Vagina (tissue), 2 donors: Measurements from ENCODE around the gene NPAS3. TPM values are rescaled to one million over a fixed set of nuclear protein-coding genes. Genes with fewer than 3 reads are reported as not detected.

ENCODE experiments used
- DNase-seq, 2 donors: peaks; one replicate each; pipeline ENCODE4 v3.0.0-alpha.2; 2017; ENCODE audit errors: extremely low spot score in 2 of 2
- H3K27ac ChIP-seq: fragments of 200-600 bp; sonication (generic); one replicate; pipeline ENCODE4 v1.5.1; 2019
- H3K27me3 ChIP-seq: fragments of 200-600 bp; sonication (generic); one replicate; pipeline ENCODE4 v1.5.1; 2019
- H3K36me3 ChIP-seq, 2 donors: fragments of 200-600 bp; sonication (generic); one replicate each; pipeline ENCODE4 v1.5.1; 2017 to 2019
- H3K4me1 ChIP-seq: fragments of 200-600 bp; sonication (generic); one replicate; pipeline ENCODE4 v1.5.1; 2019
- H3K4me3 ChIP-seq, 2 donors: fragments of 200-600 bp; sonication (generic); 1 replicate in 1 of 2; 2 replicates in 1 of 2; pipeline ENCODE4 v1.5.1; 2016 to 2019
- H3K9me3 ChIP-seq: fragments of 200-600 bp; sonication (generic); one replicate; pipeline ENCODE4 v1.5.1; 2019
- POLR2A ChIP-seq, 2 donors: fragments of 450-650 bp; IDR thresholded peaks; one replicate each; pipeline ENCODE4 v1.6.1; 2017; ENCODE audit warnings: antibody characterized with exemption in 2 of 2, mild to moderate bottlenecking in 2 of 2, moderate library complexity in 2 of 2
- POLR2AphosphoS5 ChIP-seq, 2 donors: sonication (generic); formaldehyde crosslinking; IDR thresholded peaks; one replicate each; pipeline ENCODE4 v1.9.0; 2017; ENCODE audit warnings: antibody characterized with exemption in 2 of 2, mild to moderate bottlenecking in 2 of 2, low read depth in 1 of 2; ENCODE audit not compliant: insufficient read depth in 1 of 2
- intact Hi-C: fragments of 100-400 bp; cut with DNase I; formaldehyde crosslinking; loops from one replicate; pipeline ENCODE4 v1.15.1; 2023
- total RNA-seq: library from RNA; depleted of rRNA; stranded (reverse); fragments of >200 nt; gene quantifications from one replicate; pipeline ENCODE4 v1.2.3, GENCODE V29; 2016
- TF ChIP-seq, protein P1 (sequence below), 3 experiments: fragments of 450-650 bp in 2 of 3; fragments of 200-600 bp in 1 of 3; sonication (generic) in 1 of 3; IDR thresholded peaks; one replicate each; pipeline ENCODE4 v1.5.1; 2017 to 2019; ENCODE audit warnings: antibody characterized with exemption in 3 of 3, mild to moderate bottlenecking in 2 of 3, moderate library complexity in 2 of 3

Gene NPAS3
- total RNA-seq, 1 donor from 2014 or later: 1.2 TPM

- Histone ChIP-seq H3K4me3 (no peak overlapping the region), H3K4me1 (no peaks in the 10 kb centered on the region), H3K9me3 (no peaks in the 10 kb centered on the region), H3K27me3 (no peaks in the 10 kb centered on the region), H3K36me3 (no peaks in the 10 kb centered on the region), H3K27ac (no peak overlapping the region)
- TF ChIP-seq, protein P1, sequence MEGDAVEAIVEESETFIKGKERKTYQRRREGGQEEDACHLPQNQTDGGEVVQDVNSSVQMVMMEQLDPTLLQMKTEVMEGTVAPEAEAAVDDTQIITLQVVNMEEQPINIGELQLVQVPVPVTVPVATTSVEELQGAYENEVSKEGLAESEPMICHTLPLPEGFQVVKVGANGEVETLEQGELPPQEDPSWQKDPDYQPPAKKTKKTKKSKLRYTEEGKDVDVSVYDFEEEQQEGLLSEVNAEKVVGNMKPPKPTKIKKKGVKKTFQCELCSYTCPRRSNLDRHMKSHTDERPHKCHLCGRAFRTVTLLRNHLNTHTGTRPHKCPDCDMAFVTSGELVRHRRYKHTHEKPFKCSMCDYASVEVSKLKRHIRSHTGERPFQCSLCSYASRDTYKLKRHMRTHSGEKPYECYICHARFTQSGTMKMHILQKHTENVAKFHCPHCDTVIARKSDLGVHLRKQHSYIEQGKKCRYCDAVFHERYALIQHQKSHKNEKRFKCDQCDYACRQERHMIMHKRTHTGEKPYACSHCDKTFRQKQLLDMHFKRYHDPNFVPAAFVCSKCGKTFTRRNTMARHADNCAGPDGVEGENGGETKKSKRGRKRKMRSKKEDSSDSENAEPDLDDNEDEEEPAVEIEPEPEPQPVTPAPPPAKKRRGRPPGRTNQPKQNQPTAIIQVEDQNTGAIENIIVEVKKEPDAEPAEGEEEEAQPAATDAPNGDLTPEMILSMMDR (IDR thresholded peaks at IDR 0.05): no peak
- TF ChIP-seq POLR2A (IDR thresholded peaks at IDR 0.05) (no peak), POLR2AphosphoS5 (IDR thresholded peaks at IDR 0.05; ENCODE audit: insufficient read depth in 1 of 2, low read depth in 1 of 2) (no peak)
- no peak for DNase-seq
- intact Hi-C loops: no loop called here
Observed at GRCh38 chr14:33232031-33232430, 293.4 kb downstream of the NPAS3 start.

DNA sequence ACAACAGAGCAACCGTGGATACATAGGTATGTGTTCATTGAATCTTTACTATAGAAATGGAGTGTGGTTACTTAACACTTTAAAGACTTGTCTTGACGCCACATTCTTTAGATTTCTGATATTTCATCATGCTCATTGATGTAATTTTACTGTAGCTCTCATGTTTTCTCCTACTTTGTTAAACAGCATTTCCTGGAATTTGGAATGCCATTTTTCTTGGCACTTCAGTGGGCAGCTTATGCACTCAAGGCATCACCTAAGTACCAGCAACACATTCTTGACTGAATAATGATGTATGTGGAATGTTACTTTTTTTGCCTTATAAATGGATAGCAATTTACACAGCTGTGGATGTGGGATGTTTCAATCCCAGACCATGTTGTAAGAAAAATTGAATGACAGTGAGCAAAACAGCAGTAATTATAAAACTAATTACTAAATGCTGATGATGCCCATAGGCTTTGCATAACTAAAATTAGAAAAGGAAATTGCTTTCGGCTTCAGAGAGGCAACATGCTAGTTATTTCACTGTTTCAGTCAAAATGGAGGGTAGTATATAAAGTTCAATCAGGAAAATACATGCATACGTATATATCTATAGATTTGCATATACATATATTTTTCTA lies 298.5 kb downstream of the NPAS3 start:
- TF ChIP-seq, protein P1 (IDR thresholded peaks at IDR 0.05): no peak
- TF ChIP-seq POLR2AphosphoS5 (IDR thresholded peaks at IDR 0.05; ENCODE audit: insufficient read depth in 1 of 2, low read depth in 1 of 2): no peak
- no peak for TF ChIP-seq POLR2A (IDR thresholded peaks at IDR 0.05)
- Histone ChIP-seq H3K9me3 (no peaks in the 10 kb centered on the region), H3K36me3 (no peaks in the 10 kb centered on the region), H3K4me3 (no peak overlapping the region), H3K27ac (no peak overlapping the region), H3K27me3 (no peaks in the 10 kb centered on the region), H3K4me1 (no peaks in the 10 kb centered on the region)
- intact Hi-C loops: no loop called here
- no peak for DNase-seq

DNA sequence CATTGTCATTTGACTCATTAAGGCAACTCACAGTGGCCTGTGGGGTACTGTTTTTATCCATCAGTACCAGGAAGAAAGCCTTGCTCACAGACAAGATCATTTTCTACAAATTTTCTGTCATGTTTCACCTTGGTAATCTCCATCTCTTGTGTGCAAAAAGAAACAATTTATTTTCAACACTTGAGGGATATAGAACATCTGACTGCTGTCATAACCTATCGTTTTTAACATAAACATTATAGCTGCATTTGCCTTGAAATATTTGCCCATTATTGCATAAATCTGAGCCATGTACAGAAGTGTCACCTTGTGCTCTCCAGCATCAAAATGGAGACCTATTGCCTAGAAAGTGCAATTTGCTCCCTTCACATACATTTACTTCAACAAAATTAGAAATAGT lies 300.8 kb downstream of the NPAS3 start:
- no peak for DNase-seq
- H3K27me3 ChIP-seq: no peaks in the 10 kb centered on the region
- no peak for TF ChIP-seq POLR2A (IDR thresholded peaks at IDR 0.05)
- TF ChIP-seq, protein P1 (IDR thresholded peaks at IDR 0.05): no peak
- TF ChIP-seq POLR2AphosphoS5 (IDR thresholded peaks at IDR 0.05; ENCODE audit: insufficient read depth in 1 of 2, low read depth in 1 of 2): no peak
- no peaks in the 10 kb centered on the region for H3K9me3 ChIP-seq
- no peaks in the 10 kb centered on the region for H3K36me3 ChIP-seq
- no peak overlapping the region for H3K27ac ChIP-seq
- H3K4me1 ChIP-seq: no peaks in the 10 kb centered on the region
- H3K4me3 ChIP-seq: no peak overlapping the region
- intact Hi-C loops: no loop called here

- no peak overlapping the region for H3K4me3 ChIP-seq
- no peak for TF ChIP-seq POLR2A (IDR thresholded peaks at IDR 0.05)
- TF ChIP-seq, protein P1 (IDR thresholded peaks at IDR 0.05): no peak
- TF ChIP-seq POLR2AphosphoS5 (IDR thresholded peaks at IDR 0.05; ENCODE audit: insufficient read depth in 1 of 2, low read depth in 1 of 2): no peak
- no peaks in the 10 kb centered on the region for H3K27me3 ChIP-seq
- no peaks in the 10 kb centered on the region for H3K36me3 ChIP-seq
- H3K9me3 ChIP-seq: no peaks in the 10 kb centered on the region
- no peaks in the 10 kb centered on the region for H3K4me1 ChIP-seq
- H3K27ac ChIP-seq: no peak overlapping the region
- intact Hi-C loops: no loop called here
- DNase-seq: no peak
Observed at GRCh38 chr14:33240466-33240865, 301.8 kb downstream of the NPAS3 start.

GRCh38 chr14:33241331-33241730 lies 302.7 kb downstream of the NPAS3 start:
- TF ChIP-seq, protein P1 (IDR thresholded peaks at IDR 0.05): no peak
- TF ChIP-seq POLR2A (IDR thresholded peaks at IDR 0.05) (no peak), POLR2AphosphoS5 (IDR thresholded peaks at IDR 0.05; ENCODE audit: insufficient read depth in 1 of 2, low read depth in 1 of 2) (no peak)
- no peak overlapping the region for H3K4me3 ChIP-seq
- no peaks in the 10 kb centered on the region for H3K4me1 ChIP-seq
- H3K27ac ChIP-seq: no peak overlapping the region
- no peaks in the 10 kb centered on the region for H3K9me3 ChIP-seq
- DNase-seq: no peak
- H3K27me3 ChIP-seq: no peaks in the 10 kb centered on the region
- intact Hi-C loops: no loop called here
- no peaks in the 10 kb centered on the region for H3K36me3 ChIP-seq
